SJCRH30 (cell line): Measurements from ENCODE around the gene ISM1. TPM values are rescaled to one million over a fixed set of nuclear protein-coding genes. Genes with fewer than 3 reads are reported as not detected.
A peak's percentile ranks its signal among the peaks of the same experiment; 100 is the strongest.

Experiments used
- DNase-seq, 2 experiments: peaks; one replicate each; pipeline ENCODE4 v3.0.0-alpha.2; 2015 to 2020
- H3K27ac ChIP-seq: fragments of 250-450 bp; sonication (Bioruptor Pico); 2 replicates; pipeline ENCODE4 v1.5.1; 2020; ENCODE audit warnings: mild to moderate bottlenecking, moderate library complexity
- H3K27me3 ChIP-seq: fragments of 250-450 bp; sonication (Bioruptor Pico); 2 replicates; pipeline ENCODE4 v1.5.1; 2020; ENCODE audit warnings: mild to moderate bottlenecking, moderate library complexity
- H3K36me3 ChIP-seq: fragments of 250-450 bp; sonication (Bioruptor Pico); 2 replicates; pipeline ENCODE4 v1.5.1; 2020; ENCODE audit warnings: mild to moderate bottlenecking, moderate library complexity
- H3K4me1 ChIP-seq: fragments of 250-450 bp; sonication (Bioruptor Pico); 2 replicates; pipeline ENCODE4 v1.5.1; 2020; ENCODE audit warnings: mild to moderate bottlenecking, moderate library complexity
- H3K4me3 ChIP-seq: fragments of 250-450 bp; sonication (Bioruptor Pico); 2 replicates; pipeline ENCODE4 v1.5.1; 2020; ENCODE audit warnings: mild to moderate bottlenecking, moderate library complexity
- H3K9me3 ChIP-seq: fragments of 250-450 bp; sonication (Bioruptor Pico); replicated peaks from 2 replicates; pipeline ENCODE4 v1.5.1; 2020; ENCODE audit warnings: mild to moderate bottlenecking, moderate library complexity
- total RNA-seq: library from RNA; depleted of rRNA; stranded (reverse); fragments of >200 nt; shearing (Covaris generic); gene quantifications from 2 replicates; pipeline ENCODE4 v1.2.3, GENCODE V29; 2014

Gene ISM1
- total RNA-seq, 1 experiment from 2014 or later = not detected

- Histone ChIP-seq H3K4me3 (no peak overlapping the region), H3K36me3 (no peaks in the 10 kb centered on the region), H3K27me3 (no peaks in the 10 kb centered on the region; the same call in 1 of the 2 replicates), H3K9me3 (no peaks in the 10 kb centered on the region), H3K27ac (no peak overlapping the region), H3K4me1 (no peaks in the 10 kb centered on the region)
- DNase-seq = no peak
These were observed 97.9 kb downstream of the ISM1 start for GRCh38 chr20:13318871-13319521.

GRCh38 chr20:13320702-13321101, 99.6 kb downstream of the ISM1 start:
- Histone ChIP-seq H3K4me1 (no peaks in the 10 kb centered on the region), H3K27ac (no peak overlapping the region), H3K27me3 (peaks cover 4% of the 10 kb centered on the region; the same call in 1 of the 2 replicates), H3K9me3 (no peaks in the 10 kb centered on the region), H3K4me3 (no peak overlapping the region), H3K36me3 (no peaks in the 10 kb centered on the region)
- DNase-seq = no peak

GRCh38 chr20:13321416-13321815, 100.3 kb downstream of the ISM1 start:
- no peaks in the 10 kb centered on the region for H3K9me3 ChIP-seq
- H3K4me1 ChIP-seq = no peaks in the 10 kb centered on the region
- DNase-seq = no peak
- H3K27ac ChIP-seq = no peak overlapping the region
- H3K4me3 ChIP-seq = no peak overlapping the region
- no peaks in the 10 kb centered on the region for H3K36me3 ChIP-seq
- peaks cover 4% of the 10 kb centered on the region; the same call in 1 of the 2 replicates for H3K27me3 ChIP-seq

- Histone ChIP-seq H3K27ac (no peak overlapping the region), H3K36me3 (no peaks in the 10 kb centered on the region), H3K4me1 (no peaks in the 10 kb centered on the region), H3K9me3 (no peaks in the 10 kb centered on the region), H3K4me3 (no peak overlapping the region), H3K27me3 (peaks cover 4% of the 10 kb centered on the region; the same call in 1 of the 2 replicates)
- no peak for DNase-seq
These were observed 101.1 kb downstream of the ISM1 start for GRCh38 chr20:13322198-13322597.

GRCh38 chr20:13322621-13323020, 101.5 kb downstream of the ISM1 start:
- Histone ChIP-seq H3K36me3 (no peaks in the 10 kb centered on the region), H3K9me3 (no peaks in the 10 kb centered on the region), H3K4me1 (no peaks in the 10 kb centered on the region), H3K4me3 (no peak overlapping the region), H3K27me3 (peaks cover 4% of the 10 kb centered on the region; the same call in 1 of the 2 replicates), H3K27ac (no peak overlapping the region)
- no peak for DNase-seq

GRCh38 chr20:13325033-13325432, 104.0 kb downstream of the ISM1 start:
- H3K4me3 ChIP-seq = no peak overlapping the region
- no peaks in the 10 kb centered on the region for H3K4me1 ChIP-seq
- DNase-seq = peak; percentile 42 to 63
- H3K36me3 ChIP-seq = no peaks in the 10 kb centered on the region
- H3K9me3 ChIP-seq = no peaks in the 10 kb centered on the region
- H3K27ac ChIP-seq = no peak overlapping the region
- H3K27me3 ChIP-seq = peaks cover 4% of the 10 kb centered on the region; the same call in 1 of the 2 replicates

- Histone ChIP-seq H3K27ac (no peak overlapping the region), H3K4me1 (no peaks in the 10 kb centered on the region), H3K4me3 (no peak overlapping the region), H3K36me3 (no peaks in the 10 kb centered on the region), H3K9me3 (no peaks in the 10 kb centered on the region), H3K27me3 (peaks cover 4% of the 10 kb centered on the region; the same call in 1 of the 2 replicates)
- no peak for DNase-seq
These were observed 104.8 kb downstream of the ISM1 start for GRCh38 chr20:13325796-13326340.

GRCh38 chr20:13331536-13331935, 110.5 kb downstream of the ISM1 start:
- Histone ChIP-seq H3K27ac (no peak overlapping the region), H3K4me1 (no peaks in the 10 kb centered on the region; the same call in 1 of the 2 replicates), H3K4me3 (no peak overlapping the region), H3K27me3 (no peaks in the 10 kb centered on the region), H3K9me3 (no peaks in the 10 kb centered on the region; the same call in 1 of the 2 replicates), H3K36me3 (no peaks in the 10 kb centered on the region)
- DNase-seq = no peak

- H3K36me3 ChIP-seq = no peaks in the 10 kb centered on the region
- H3K27me3 ChIP-seq = no peaks in the 10 kb centered on the region
- H3K9me3 ChIP-seq = no peaks in the 10 kb centered on the region; the same call in 1 of the 2 replicates
- H3K4me1 ChIP-seq = no peaks in the 10 kb centered on the region; the same call in 1 of the 2 replicates
- H3K4me3 ChIP-seq = no peak overlapping the region
- H3K27ac ChIP-seq = no peak overlapping the region
- no peak for DNase-seq
These were observed 112.0 kb downstream of the ISM1 start for GRCh38 chr20:13333036-13333435.

GRCh38 chr20:13333793-13334192, 112.7 kb downstream of the ISM1 start:
- Histone ChIP-seq H3K36me3 (no peaks in the 10 kb centered on the region), H3K4me3 (no peak overlapping the region), H3K27me3 (no peaks in the 10 kb centered on the region), H3K27ac (no peak overlapping the region), H3K9me3 (no peaks in the 10 kb centered on the region; the same call in 1 of the 2 replicates), H3K4me1 (no peaks in the 10 kb centered on the region; the same call in 1 of the 2 replicates)
- DNase-seq = no peak

- Histone ChIP-seq H3K27me3 (no peaks in the 10 kb centered on the region), H3K9me3 (no peaks in the 10 kb centered on the region; the same call in 1 of the 2 replicates), H3K4me1 (no peaks in the 10 kb centered on the region; the same call in 1 of the 2 replicates), H3K4me3 (no peak overlapping the region), H3K36me3 (no peaks in the 10 kb centered on the region), H3K27ac (no peak overlapping the region)
- no peak for DNase-seq
These were observed 115.4 kb downstream of the ISM1 start for GRCh38 chr20:13336308-13337089.

GRCh38 chr20:13337090-13337784, 116.2 kb downstream of the ISM1 start:
- no peak for DNase-seq
- Histone ChIP-seq H3K27me3 (no peaks in the 10 kb centered on the region), H3K4me3 (no peak overlapping the region), H3K4me1 (no peaks in the 10 kb centered on the region), H3K36me3 (no peaks in the 10 kb centered on the region), H3K9me3 (no peaks in the 10 kb centered on the region; the same call in 1 of the 2 replicates), H3K27ac (no peak overlapping the region)

- no peaks in the 10 kb centered on the region for H3K4me1 ChIP-seq
- H3K27me3 ChIP-seq = no peaks in the 10 kb centered on the region
- no peaks in the 10 kb centered on the region; the same call in 1 of the 2 replicates for H3K9me3 ChIP-seq
- no peak overlapping the region for H3K27ac ChIP-seq
- H3K4me3 ChIP-seq = no peak overlapping the region
- no peaks in the 10 kb centered on the region for H3K36me3 ChIP-seq
- no peak for DNase-seq
These were observed 117.1 kb downstream of the ISM1 start for GRCh38 chr20:13338097-13338661.

- Histone ChIP-seq H3K9me3 (no peaks in the 10 kb centered on the region; the same call in 1 of the 2 replicates), H3K27ac (no peak overlapping the region), H3K4me1 (no peaks in the 10 kb centered on the region), H3K27me3 (no peaks in the 10 kb centered on the region), H3K4me3 (no peak overlapping the region), H3K36me3 (no peaks in the 10 kb centered on the region)
- DNase-seq = no peak
These were observed 117.9 kb downstream of the ISM1 start for GRCh38 chr20:13338999-13339411.
